GM12874 (cell line): ENCODE results near the gene PTPN5.

Experiments used
- TF ChIP-seq, protein P1 (sequence below): IDR thresholded peaks from 2 replicates; pipeline ENCODE4 v1.5.1; 2011; ENCODE audit warnings: low read depth, mild to moderate bottlenecking, control low read depth, low read length, moderate library complexity; ENCODE audit not compliant: insufficient read depth

PTPN5 gene

DNA sequence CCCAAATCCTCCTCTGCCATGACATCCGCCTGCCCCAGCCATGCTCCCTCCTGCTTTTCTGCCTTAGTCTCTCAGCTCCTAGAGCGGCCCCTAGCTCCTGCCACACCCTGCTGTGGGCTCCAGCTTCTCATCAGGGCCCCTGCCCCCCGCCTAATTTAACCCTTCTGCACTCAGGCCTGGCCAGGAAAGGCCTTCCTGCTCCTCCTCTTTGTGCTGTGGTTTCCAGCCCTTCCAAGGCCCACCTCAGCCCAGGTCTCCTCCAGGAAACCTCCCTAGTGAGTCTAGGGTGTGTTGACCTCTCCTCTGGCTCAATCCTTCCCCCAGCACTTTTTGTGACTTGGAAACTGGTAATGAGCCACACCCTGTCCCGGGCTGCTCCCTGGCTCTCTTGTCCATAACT lies 11.3 kb downstream of the PTPN5 start:
- TF ChIP-seq, protein P1, sequence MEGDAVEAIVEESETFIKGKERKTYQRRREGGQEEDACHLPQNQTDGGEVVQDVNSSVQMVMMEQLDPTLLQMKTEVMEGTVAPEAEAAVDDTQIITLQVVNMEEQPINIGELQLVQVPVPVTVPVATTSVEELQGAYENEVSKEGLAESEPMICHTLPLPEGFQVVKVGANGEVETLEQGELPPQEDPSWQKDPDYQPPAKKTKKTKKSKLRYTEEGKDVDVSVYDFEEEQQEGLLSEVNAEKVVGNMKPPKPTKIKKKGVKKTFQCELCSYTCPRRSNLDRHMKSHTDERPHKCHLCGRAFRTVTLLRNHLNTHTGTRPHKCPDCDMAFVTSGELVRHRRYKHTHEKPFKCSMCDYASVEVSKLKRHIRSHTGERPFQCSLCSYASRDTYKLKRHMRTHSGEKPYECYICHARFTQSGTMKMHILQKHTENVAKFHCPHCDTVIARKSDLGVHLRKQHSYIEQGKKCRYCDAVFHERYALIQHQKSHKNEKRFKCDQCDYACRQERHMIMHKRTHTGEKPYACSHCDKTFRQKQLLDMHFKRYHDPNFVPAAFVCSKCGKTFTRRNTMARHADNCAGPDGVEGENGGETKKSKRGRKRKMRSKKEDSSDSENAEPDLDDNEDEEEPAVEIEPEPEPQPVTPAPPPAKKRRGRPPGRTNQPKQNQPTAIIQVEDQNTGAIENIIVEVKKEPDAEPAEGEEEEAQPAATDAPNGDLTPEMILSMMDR, result no peak

DNA sequence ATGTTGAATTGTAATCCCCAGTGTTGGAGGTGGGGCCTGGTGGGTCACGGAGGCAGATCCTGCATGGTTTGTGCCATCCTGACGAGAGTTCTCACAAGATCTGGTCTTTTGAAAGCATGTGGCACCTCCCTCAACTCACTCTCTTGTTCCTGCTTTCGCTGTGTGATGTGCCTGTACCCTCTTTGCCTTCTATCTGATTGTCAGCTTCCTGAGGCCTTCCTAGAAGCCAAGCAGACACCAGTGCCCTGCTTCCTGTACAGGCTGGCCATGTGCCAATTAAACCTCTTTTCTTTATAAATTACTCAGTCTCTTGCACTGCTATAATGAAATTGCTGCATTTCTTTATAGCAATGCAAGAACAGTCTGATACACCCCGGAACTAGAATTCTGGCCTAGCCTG lies 13.1 kb downstream of the PTPN5 start:
- TF ChIP-seq, protein P1, result no peak

DNA sequence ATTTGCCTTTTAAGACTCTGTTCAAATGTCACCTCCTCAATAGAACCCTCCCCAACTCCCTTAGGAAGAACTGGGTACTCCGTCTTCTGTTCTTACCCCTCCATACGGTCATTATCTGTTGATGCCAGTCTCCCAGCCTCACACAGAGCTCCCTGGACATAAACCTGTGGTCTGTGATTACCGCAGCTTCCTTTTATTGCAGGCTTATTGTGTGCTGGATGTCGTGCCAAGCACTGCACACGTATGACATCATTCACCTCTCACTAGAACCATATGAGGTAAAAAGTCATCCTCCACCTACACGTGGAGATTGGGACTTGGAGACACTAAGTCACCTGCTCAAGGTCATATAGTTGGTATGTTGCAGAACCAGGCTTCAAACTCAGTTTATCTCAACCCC lies 15.3 kb downstream of the PTPN5 start:
- TF ChIP-seq, protein P1, result no peak

DNA sequence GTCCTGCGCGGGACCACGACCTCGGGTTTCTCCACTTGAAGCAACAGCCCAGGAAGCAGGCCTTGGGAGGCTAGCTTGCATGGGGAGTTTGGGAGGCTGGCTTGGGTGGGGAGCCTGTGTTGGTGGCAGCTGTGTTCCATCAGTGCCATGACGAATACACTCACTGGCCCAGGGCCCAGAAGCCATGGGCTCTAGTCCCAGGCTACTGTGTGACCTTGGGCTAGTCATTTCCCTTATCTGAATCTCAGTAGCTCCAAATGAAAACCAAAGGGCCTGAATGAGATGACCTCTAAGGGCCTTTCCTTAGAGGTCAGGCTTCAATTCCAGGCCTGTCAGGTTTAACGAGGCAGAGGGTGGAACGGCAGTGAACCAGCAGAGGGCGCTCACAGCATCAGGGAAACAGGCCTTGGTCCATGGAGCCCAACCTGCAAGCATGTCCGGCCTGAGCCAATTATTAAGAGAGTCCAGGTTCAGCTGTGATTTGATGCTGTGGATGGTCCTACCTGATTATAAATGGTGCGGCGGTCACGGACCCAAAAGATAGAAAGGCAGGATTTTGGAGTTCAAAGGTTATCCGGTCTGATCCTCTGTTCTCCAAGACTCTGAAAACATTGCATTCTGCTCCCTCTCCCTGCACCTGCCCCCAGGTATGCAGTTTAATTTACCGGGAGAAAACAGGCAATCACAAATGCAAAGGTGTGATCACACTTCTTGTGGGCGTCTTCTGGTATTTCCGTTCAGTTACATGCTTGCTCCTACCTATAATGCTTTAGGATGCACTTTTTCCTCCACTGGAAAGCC lies 15.9 kb downstream of the PTPN5 start:
- TF ChIP-seq, protein P1, result peak; percentile 94

DNA sequence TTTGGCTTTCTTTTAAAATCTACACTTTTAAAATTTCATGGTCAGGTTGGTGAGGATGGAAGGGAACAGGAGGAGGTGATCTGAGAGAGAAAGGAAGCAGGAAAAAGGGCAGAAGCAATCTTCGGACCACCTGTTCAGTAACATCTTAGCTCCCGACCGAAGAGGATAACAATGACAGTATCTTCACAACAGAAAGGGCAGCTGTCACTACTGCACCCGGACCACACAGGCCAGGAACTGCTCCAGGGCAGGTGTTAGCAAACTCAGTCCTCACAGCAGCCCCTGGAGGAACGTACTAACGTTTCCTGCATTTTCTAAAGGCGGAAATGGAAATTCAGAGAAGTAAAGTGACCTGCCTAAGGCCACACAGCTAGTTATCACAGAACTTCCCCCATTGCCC lies 16.8 kb downstream of the PTPN5 start:
- TF ChIP-seq, protein P1, result no peak

DNA sequence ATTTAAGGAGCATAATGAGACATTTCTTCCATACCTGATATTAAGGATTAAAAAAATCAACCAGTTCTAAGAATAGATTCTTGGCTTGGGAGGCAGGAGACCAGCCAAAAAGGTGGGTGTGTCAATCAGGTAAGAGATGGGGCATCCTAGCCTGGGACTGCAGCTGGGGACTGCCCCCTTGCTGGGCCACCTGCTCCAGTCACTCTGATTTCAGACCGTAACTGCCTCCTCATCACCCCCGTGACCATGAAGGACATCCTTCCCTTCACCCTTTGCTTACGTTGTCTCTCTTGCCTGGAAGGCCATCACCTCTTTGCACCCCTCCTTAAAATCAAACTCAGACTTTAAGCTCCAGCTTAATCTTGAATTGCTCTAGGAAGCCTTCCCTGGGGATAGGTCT lies 17.9 kb downstream of the PTPN5 start:
- TF ChIP-seq, protein P1, result no peak

DNA sequence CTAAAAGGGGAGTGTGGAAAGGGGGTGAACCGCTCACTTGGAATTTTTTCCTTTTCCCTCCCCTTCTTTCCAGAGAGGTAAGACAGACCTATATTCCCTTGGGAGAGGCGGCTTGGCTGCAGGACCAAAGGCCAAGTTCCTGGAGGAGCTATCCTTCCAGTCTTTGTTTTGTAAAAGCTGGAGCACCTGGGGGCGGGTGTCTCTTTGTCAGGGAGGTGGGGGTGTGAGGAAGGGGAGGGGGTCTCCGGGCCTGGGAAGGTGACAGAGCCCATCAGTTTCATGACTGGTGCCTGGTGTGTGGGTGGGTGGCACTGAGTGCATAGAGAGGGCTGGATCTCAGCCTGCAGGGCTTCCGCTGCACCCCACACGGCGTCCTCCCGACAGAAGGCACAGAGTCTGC lies 18.5 kb downstream of the PTPN5 start:
- TF ChIP-seq, protein P1, result no peak
